H9 (cell line): ENCODE data around the gene CAPN3. TPM values are rescaled to one million over a fixed set of nuclear protein-coding genes. Genes with fewer than 3 reads are reported as not detected.

Experiments used
- DNase-seq: peaks from one replicate; pipeline ENCODE4 v3.0.0-alpha.2; 2017
- H2AFZ ChIP-seq: one replicate; pipeline ENCODE4 v1.6.1; 2013; ENCODE audit warnings: mild to moderate bottlenecking, low read length, control low read depth, moderate library complexity
- H2AK5ac ChIP-seq: 2 replicates; pipeline ENCODE4 v1.6.1; 2013; ENCODE audit warnings: low read length, control low read depth, mixed read lengths; ENCODE audit not compliant: insufficient read length
- H2BK120ac ChIP-seq: one replicate; pipeline ENCODE4 v1.6.1; 2013; ENCODE audit warnings: low read depth, mild to moderate bottlenecking, low read length, control low read depth, inconsistent platforms; ENCODE audit not compliant: poor library complexity, severe bottlenecking
- H2BK12ac ChIP-seq: 2 replicates; pipeline ENCODE4 v1.6.1; 2013; ENCODE audit warnings: low read length, control low read depth, mixed read lengths, low read depth; ENCODE audit not compliant: insufficient read length
- H2BK15ac ChIP-seq: 2 replicates; pipeline ENCODE4 v1.6.1; 2013; ENCODE audit warnings: low read depth, low read length, control low read depth
- H2BK20ac ChIP-seq: one replicate; pipeline ENCODE4 v1.6.1; 2013; ENCODE audit warnings: low read depth, mild to moderate bottlenecking, low read length, control low read depth, inconsistent platforms; ENCODE audit not compliant: poor library complexity, severe bottlenecking
- H2BK5ac ChIP-seq: 2 replicates; pipeline ENCODE4 v1.6.1; 2013; ENCODE audit warnings: low read length, control low read depth, mixed read lengths; ENCODE audit not compliant: insufficient read length
- H3K14ac ChIP-seq: 2 replicates; pipeline ENCODE4 v1.6.1; 2013; ENCODE audit warnings: low read length, control low read depth; ENCODE audit not compliant: insufficient read depth
- H3K18ac ChIP-seq: 2 replicates; pipeline ENCODE4 v1.6.1; 2013; ENCODE audit warnings: low read depth, mild to moderate bottlenecking, mixed read lengths, low read length, control low read depth; ENCODE audit not compliant: insufficient read length
- H3K23ac ChIP-seq: 2 replicates; pipeline ENCODE4 v1.6.1; 2013; ENCODE audit warnings: low read length, control low read depth, mixed read lengths, low read depth; ENCODE audit not compliant: insufficient read length
- H3K23me2 ChIP-seq: 2 replicates; pipeline ENCODE4 v1.6.1; 2013; ENCODE audit warnings: low read depth, mild to moderate bottlenecking, mixed read lengths, low read length, control low read depth; ENCODE audit not compliant: insufficient read length, poor library complexity, severe bottlenecking
- H3K27ac ChIP-seq: 2 replicates; pipeline ENCODE4 v1.5.1; 2013; ENCODE audit warnings: low read length, control low read depth, mixed read lengths, low read depth; ENCODE audit not compliant: insufficient read length
- H3K27me3 ChIP-seq: 2 replicates; pipeline ENCODE4 v1.6.1; 2013; ENCODE audit warnings: low read length, control low read depth, inconsistent platforms; ENCODE audit not compliant: insufficient read depth
- H3K4ac ChIP-seq: 2 replicates; pipeline ENCODE4 v1.6.1; 2013; ENCODE audit warnings: low read depth, mild to moderate bottlenecking, control low read depth, inconsistent platforms, low read length, moderate library complexity
- H3K4me1 ChIP-seq: 2 replicates; pipeline ENCODE4 v1.6.1; 2013; ENCODE audit warnings: low read length, control low read depth, inconsistent platforms; ENCODE audit not compliant: insufficient read depth
- H3K4me2 ChIP-seq: 2 replicates; pipeline ENCODE4 v1.6.1; 2013; ENCODE audit warnings: low read length, control low read depth, mixed read lengths; ENCODE audit not compliant: insufficient read length, insufficient read depth
- H3K56ac ChIP-seq: 2 replicates; pipeline ENCODE4 v1.6.1; 2013; ENCODE audit warnings: low read depth, mild to moderate bottlenecking, mixed read lengths, low read length, control low read depth; ENCODE audit not compliant: insufficient read length
- H3K79me1 ChIP-seq: 2 replicates; pipeline ENCODE4 v1.6.1; 2013; ENCODE audit warnings: low read depth, mild to moderate bottlenecking, moderate library complexity, low read length, control low read depth, inconsistent platforms; ENCODE audit not compliant: insufficient read depth, poor library complexity, severe bottlenecking
- H3K79me2 ChIP-seq: 2 replicates; pipeline ENCODE4 v1.6.1; 2013; ENCODE audit warnings: low read length, control low read depth, inconsistent platforms; ENCODE audit not compliant: insufficient read depth
- H3K9ac ChIP-seq: 2 replicates; pipeline ENCODE4 v1.6.1; 2013; ENCODE audit warnings: low read length, control low read depth, mixed read lengths; ENCODE audit not compliant: insufficient read length; ENCODE audit errors: extremely low read depth
- H3K9me3 ChIP-seq: one replicate; pipeline ENCODE4 v1.6.1; 2013; ENCODE audit warnings: low read depth, low read length, inconsistent platforms; ENCODE audit not compliant: control insufficient read depth
- H3T11ph ChIP-seq: one replicate; pipeline ENCODE4 v1.6.1; 2013; ENCODE audit warnings: mild to moderate bottlenecking, low read length, control low read depth, inconsistent platforms
- H4K20me1 ChIP-seq: one replicate; pipeline ENCODE4 v1.6.1; 2013; ENCODE audit not compliant: control insufficient read depth, insufficient read length, insufficient read depth
- H4K5ac ChIP-seq: 2 replicates; pipeline ENCODE4 v1.6.1; 2013; ENCODE audit warnings: low read depth, mild to moderate bottlenecking, mixed read lengths, low read length, control low read depth; ENCODE audit not compliant: insufficient read length
- H4K8ac ChIP-seq: replicated peaks from 2 replicates; pipeline ENCODE4 v1.6.1; 2013; ENCODE audit warnings: low read length, control low read depth, mixed read lengths, low read depth; ENCODE audit not compliant: insufficient read length
- H4K91ac ChIP-seq: 2 replicates; pipeline ENCODE4 v1.6.1; 2013; ENCODE audit warnings: low read depth, mild to moderate bottlenecking, moderate library complexity, mixed read lengths, low read length, control low read depth; ENCODE audit not compliant: insufficient read length
- H3K27ac Mint-ChIP-seq, 3 experiments: 2 replicates in 2 of 3; 3 replicates in 1 of 3; pipeline ENCODE4 v1.8.0; 2020 to 2021; ENCODE audit warnings: mixed read lengths in 3 of 3, mild to moderate bottlenecking in 1 of 3, moderate library complexity in 1 of 3
- H3K27me3 Mint-ChIP-seq: 2 replicates; pipeline ENCODE4 v1.8.0; 2021; ENCODE audit warnings: low read depth, mild to moderate bottlenecking, moderate library complexity, mixed read lengths
- H3K36me3 Mint-ChIP-seq, 3 experiments: 2 replicates in 2 of 3; 3 replicates in 1 of 3; pipeline ENCODE4 v1.8.0; 2020 to 2021; ENCODE audit warnings: low read depth in 3 of 3, mixed read lengths in 3 of 3; ENCODE audit not compliant: insufficient read depth in 1 of 3
- H3K4me1 Mint-ChIP-seq, 2 experiments: 2 replicates each; pipeline ENCODE4 v1.8.0; 2020; ENCODE audit warnings: mixed read lengths in 2 of 2
- H3K4me3 Mint-ChIP-seq, 2 experiments: 2 replicates in 1 of 2; 3 replicates in 1 of 2; pipeline ENCODE4 v1.8.0; 2020 to 2021; ENCODE audit warnings: mild to moderate bottlenecking in 2 of 2, mixed read lengths in 2 of 2, moderate library complexity in 1 of 2
- H3K9me3 Mint-ChIP-seq, 2 experiments: 2 replicates in 1 of 2; 3 replicates in 1 of 2; pipeline ENCODE4 v1.8.0; 2020; ENCODE audit warnings: mild to moderate bottlenecking in 2 of 2, mixed read lengths in 2 of 2, moderate library complexity in 1 of 2
- WGBS: extraction: QIAGEN DNeasy Blood & Tissue Kit; methylation state at CpG from one replicate; pipeline ENCODE4 v1.1.7; 2013; ENCODE audit warnings: missing lambda C conversion rate, low lambda C conversion rate, mixed read lengths; ENCODE audit not compliant: insufficient read length; ENCODE audit errors: extremely low coverage; 5-methylcytosine and 5-hydroxymethylcytosine counted together
- total RNA-seq: library from RNA; stranded (reverse); gene quantifications from 2 replicates; pipeline ENCODE4 v1.2.1, GENCODE V29; 2021
- TF ChIP-seq, protein P1 (sequence below): fragments of 200-600 bp; sonication (generic); conservative IDR thresholded peaks from 3 replicates; pipeline ENCODE4 v1.8.0; 2021; ENCODE audit warnings: antibody characterized with exemption, mild to moderate bottlenecking

CAPN3 gene
- total RNA-seq, 1 experiment from 2014 or later, result 0.31 TPM

DNA sequence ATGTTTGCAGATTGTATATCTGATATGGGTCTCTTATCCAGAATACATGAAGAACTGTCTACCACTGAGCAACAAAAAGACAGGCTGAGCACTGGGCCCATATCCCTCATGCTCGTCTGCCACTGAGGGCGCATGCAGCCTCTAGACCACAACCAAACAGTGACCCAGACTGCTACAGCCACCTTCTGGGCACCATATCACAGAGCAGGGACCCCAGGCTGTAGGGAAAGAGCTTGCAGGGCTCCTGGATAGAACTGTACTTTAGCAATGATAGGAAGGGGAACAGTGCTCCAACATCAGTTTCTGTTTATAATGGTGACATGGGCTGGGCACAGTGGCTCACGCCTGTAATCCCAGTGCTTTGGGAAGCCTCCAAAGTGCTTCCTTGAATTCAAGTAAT lies 45.8 kb upstream of the CAPN3 start:
- H3K4me3 Mint-ChIP-seq, result no peak overlapping the region
- Histone ChIP-seq H3K4me1 (no peaks in the 10 kb centered on the region), H3K79me1 (no peaks in the 10 kb centered on the region), H4K5ac (no peak overlapping the region), H3K18ac (no peak overlapping the region), H2AFZ (no peak overlapping the region), H3K79me2 (no peaks in the 10 kb centered on the region), H3K14ac (no peak overlapping the region), H2BK12ac (no peak overlapping the region), H2AK5ac (no peak overlapping the region), H2BK120ac (no peak overlapping the region), H2BK15ac (no peak overlapping the region), H3K9me3 (no peaks in the 10 kb centered on the region), H2BK20ac (no peak overlapping the region), H3K23ac (no peak overlapping the region), H2BK5ac (no peak overlapping the region), H3K23me2 (no peaks in the 10 kb centered on the region), H3T11ph (no peak overlapping the region), H4K91ac (no peak overlapping the region), H4K8ac (no peak overlapping the region), H3K27ac (no peak overlapping the region), H3K4ac (no peak overlapping the region), H3K4me2 (no peak overlapping the region), H3K9ac (no peak overlapping the region), H3K56ac (no peak overlapping the region), H3K27me3 (no peaks in the 10 kb centered on the region), H4K20me1 (no peaks in the 10 kb centered on the region)
- peak overlapping the region in 1 of 3 experiments; percentile 17; a peak in 2 of 7 replicates for H3K27ac Mint-ChIP-seq
- peak; percentile 33 for DNase-seq
- H3K9me3 Mint-ChIP-seq, result no peaks in the 10 kb centered on the region
- TF ChIP-seq, protein P1, sequence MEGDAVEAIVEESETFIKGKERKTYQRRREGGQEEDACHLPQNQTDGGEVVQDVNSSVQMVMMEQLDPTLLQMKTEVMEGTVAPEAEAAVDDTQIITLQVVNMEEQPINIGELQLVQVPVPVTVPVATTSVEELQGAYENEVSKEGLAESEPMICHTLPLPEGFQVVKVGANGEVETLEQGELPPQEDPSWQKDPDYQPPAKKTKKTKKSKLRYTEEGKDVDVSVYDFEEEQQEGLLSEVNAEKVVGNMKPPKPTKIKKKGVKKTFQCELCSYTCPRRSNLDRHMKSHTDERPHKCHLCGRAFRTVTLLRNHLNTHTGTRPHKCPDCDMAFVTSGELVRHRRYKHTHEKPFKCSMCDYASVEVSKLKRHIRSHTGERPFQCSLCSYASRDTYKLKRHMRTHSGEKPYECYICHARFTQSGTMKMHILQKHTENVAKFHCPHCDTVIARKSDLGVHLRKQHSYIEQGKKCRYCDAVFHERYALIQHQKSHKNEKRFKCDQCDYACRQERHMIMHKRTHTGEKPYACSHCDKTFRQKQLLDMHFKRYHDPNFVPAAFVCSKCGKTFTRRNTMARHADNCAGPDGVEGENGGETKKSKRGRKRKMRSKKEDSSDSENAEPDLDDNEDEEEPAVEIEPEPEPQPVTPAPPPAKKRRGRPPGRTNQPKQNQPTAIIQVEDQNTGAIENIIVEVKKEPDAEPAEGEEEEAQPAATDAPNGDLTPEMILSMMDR, result peak; percentile 34; the same call in 2 of the 3 replicates
- peaks cover 0 to 14% (median 0%) of the 10 kb centered on the region in 3 experiments; a peak in 1 of 7 replicates for H3K36me3 Mint-ChIP-seq
- H3K27me3 Mint-ChIP-seq, result no peaks in the 10 kb centered on the region
- H3K4me1 Mint-ChIP-seq, result peaks cover 0 to 2% of the 10 kb centered on the region in 2 experiments; a peak in 1 of 4 replicates
- WGBS, result no CpG with 5 or more reads among the region's 3 CpGs
